H9 (cell line): ENCODE data around the gene ZNF714. TPM values are rescaled to one million over a fixed set of nuclear protein-coding genes. Genes with fewer than 3 reads are reported as not detected.

Experiments
- DNase-seq: peaks from one replicate; pipeline ENCODE4 v3.0.0-alpha.2; 2017
- H2AFZ ChIP-seq: one replicate; pipeline ENCODE4 v1.6.1; 2013; ENCODE audit warnings: mild to moderate bottlenecking, low read length, control low read depth, moderate library complexity
- H2AK5ac ChIP-seq: 2 replicates; pipeline ENCODE4 v1.6.1; 2013; ENCODE audit warnings: low read length, control low read depth, mixed read lengths; ENCODE audit not compliant: insufficient read length
- H2BK120ac ChIP-seq: one replicate; pipeline ENCODE4 v1.6.1; 2013; ENCODE audit warnings: low read depth, mild to moderate bottlenecking, low read length, control low read depth, inconsistent platforms; ENCODE audit not compliant: poor library complexity, severe bottlenecking
- H2BK12ac ChIP-seq: 2 replicates; pipeline ENCODE4 v1.6.1; 2013; ENCODE audit warnings: low read length, control low read depth, mixed read lengths, low read depth; ENCODE audit not compliant: insufficient read length
- H2BK15ac ChIP-seq: 2 replicates; pipeline ENCODE4 v1.6.1; 2013; ENCODE audit warnings: low read depth, low read length, control low read depth
- H2BK20ac ChIP-seq: one replicate; pipeline ENCODE4 v1.6.1; 2013; ENCODE audit warnings: low read depth, mild to moderate bottlenecking, low read length, control low read depth, inconsistent platforms; ENCODE audit not compliant: poor library complexity, severe bottlenecking
- H2BK5ac ChIP-seq: 2 replicates; pipeline ENCODE4 v1.6.1; 2013; ENCODE audit warnings: low read length, control low read depth, mixed read lengths; ENCODE audit not compliant: insufficient read length
- H3K14ac ChIP-seq: 2 replicates; pipeline ENCODE4 v1.6.1; 2013; ENCODE audit warnings: low read length, control low read depth; ENCODE audit not compliant: insufficient read depth
- H3K18ac ChIP-seq: 2 replicates; pipeline ENCODE4 v1.6.1; 2013; ENCODE audit warnings: low read depth, mild to moderate bottlenecking, mixed read lengths, low read length, control low read depth; ENCODE audit not compliant: insufficient read length
- H3K23ac ChIP-seq: 2 replicates; pipeline ENCODE4 v1.6.1; 2013; ENCODE audit warnings: low read length, control low read depth, mixed read lengths, low read depth; ENCODE audit not compliant: insufficient read length
- H3K23me2 ChIP-seq: 2 replicates; pipeline ENCODE4 v1.6.1; 2013; ENCODE audit warnings: low read depth, mild to moderate bottlenecking, mixed read lengths, low read length, control low read depth; ENCODE audit not compliant: insufficient read length, poor library complexity, severe bottlenecking
- H3K27ac ChIP-seq: 2 replicates; pipeline ENCODE4 v1.5.1; 2013; ENCODE audit warnings: low read length, control low read depth, mixed read lengths, low read depth; ENCODE audit not compliant: insufficient read length
- H3K27me3 ChIP-seq: 2 replicates; pipeline ENCODE4 v1.6.1; 2013; ENCODE audit warnings: low read length, control low read depth, inconsistent platforms; ENCODE audit not compliant: insufficient read depth
- H3K4ac ChIP-seq: 2 replicates; pipeline ENCODE4 v1.6.1; 2013; ENCODE audit warnings: low read depth, mild to moderate bottlenecking, control low read depth, inconsistent platforms, low read length, moderate library complexity
- H3K4me1 ChIP-seq: 2 replicates; pipeline ENCODE4 v1.6.1; 2013; ENCODE audit warnings: low read length, control low read depth, inconsistent platforms; ENCODE audit not compliant: insufficient read depth
- H3K4me2 ChIP-seq: 2 replicates; pipeline ENCODE4 v1.6.1; 2013; ENCODE audit warnings: low read length, control low read depth, mixed read lengths; ENCODE audit not compliant: insufficient read length, insufficient read depth
- H3K56ac ChIP-seq: 2 replicates; pipeline ENCODE4 v1.6.1; 2013; ENCODE audit warnings: low read depth, mild to moderate bottlenecking, mixed read lengths, low read length, control low read depth; ENCODE audit not compliant: insufficient read length
- H3K79me1 ChIP-seq: 2 replicates; pipeline ENCODE4 v1.6.1; 2013; ENCODE audit warnings: low read depth, mild to moderate bottlenecking, moderate library complexity, low read length, control low read depth, inconsistent platforms; ENCODE audit not compliant: insufficient read depth, poor library complexity, severe bottlenecking
- H3K79me2 ChIP-seq: 2 replicates; pipeline ENCODE4 v1.6.1; 2013; ENCODE audit warnings: low read length, control low read depth, inconsistent platforms; ENCODE audit not compliant: insufficient read depth
- H3K9ac ChIP-seq: 2 replicates; pipeline ENCODE4 v1.6.1; 2013; ENCODE audit warnings: low read length, control low read depth, mixed read lengths; ENCODE audit not compliant: insufficient read length; ENCODE audit errors: extremely low read depth
- H3K9me3 ChIP-seq: one replicate; pipeline ENCODE4 v1.6.1; 2013; ENCODE audit warnings: low read depth, low read length, inconsistent platforms; ENCODE audit not compliant: control insufficient read depth
- H3T11ph ChIP-seq: one replicate; pipeline ENCODE4 v1.6.1; 2013; ENCODE audit warnings: mild to moderate bottlenecking, low read length, control low read depth, inconsistent platforms
- H4K20me1 ChIP-seq: one replicate; pipeline ENCODE4 v1.6.1; 2013; ENCODE audit not compliant: control insufficient read depth, insufficient read length, insufficient read depth
- H4K5ac ChIP-seq: 2 replicates; pipeline ENCODE4 v1.6.1; 2013; ENCODE audit warnings: low read depth, mild to moderate bottlenecking, mixed read lengths, low read length, control low read depth; ENCODE audit not compliant: insufficient read length
- H4K8ac ChIP-seq: replicated peaks from 2 replicates; pipeline ENCODE4 v1.6.1; 2013; ENCODE audit warnings: low read length, control low read depth, mixed read lengths, low read depth; ENCODE audit not compliant: insufficient read length
- H4K91ac ChIP-seq: 2 replicates; pipeline ENCODE4 v1.6.1; 2013; ENCODE audit warnings: low read depth, mild to moderate bottlenecking, moderate library complexity, mixed read lengths, low read length, control low read depth; ENCODE audit not compliant: insufficient read length
- H3K27ac Mint-ChIP-seq, 3 experiments: 2 replicates in 2 of 3; 3 replicates in 1 of 3; pipeline ENCODE4 v1.8.0; 2020 to 2021; ENCODE audit warnings: mixed read lengths in 3 of 3, mild to moderate bottlenecking in 1 of 3, moderate library complexity in 1 of 3
- H3K27me3 Mint-ChIP-seq: 2 replicates; pipeline ENCODE4 v1.8.0; 2021; ENCODE audit warnings: low read depth, mild to moderate bottlenecking, moderate library complexity, mixed read lengths
- H3K36me3 Mint-ChIP-seq, 3 experiments: 2 replicates in 2 of 3; 3 replicates in 1 of 3; pipeline ENCODE4 v1.8.0; 2020 to 2021; ENCODE audit warnings: low read depth in 3 of 3, mixed read lengths in 3 of 3; ENCODE audit not compliant: insufficient read depth in 1 of 3
- H3K4me1 Mint-ChIP-seq, 2 experiments: 2 replicates each; pipeline ENCODE4 v1.8.0; 2020; ENCODE audit warnings: mixed read lengths in 2 of 2
- H3K4me3 Mint-ChIP-seq, 2 experiments: 2 replicates in 1 of 2; 3 replicates in 1 of 2; pipeline ENCODE4 v1.8.0; 2020 to 2021; ENCODE audit warnings: mild to moderate bottlenecking in 2 of 2, mixed read lengths in 2 of 2, moderate library complexity in 1 of 2
- H3K9me3 Mint-ChIP-seq, 2 experiments: 2 replicates in 1 of 2; 3 replicates in 1 of 2; pipeline ENCODE4 v1.8.0; 2020; ENCODE audit warnings: mild to moderate bottlenecking in 2 of 2, mixed read lengths in 2 of 2, moderate library complexity in 1 of 2
- WGBS: extraction: QIAGEN DNeasy Blood & Tissue Kit; methylation state at CpG from one replicate; pipeline ENCODE4 v1.1.7; 2013; ENCODE audit warnings: missing lambda C conversion rate, low lambda C conversion rate, mixed read lengths; ENCODE audit not compliant: insufficient read length; ENCODE audit errors: extremely low coverage; 5-methylcytosine and 5-hydroxymethylcytosine counted together
- total RNA-seq: library from RNA; stranded (reverse); gene quantifications from 2 replicates; pipeline ENCODE4 v1.2.1, GENCODE V29; 2021
- TF ChIP-seq, protein P1 (sequence below): fragments of 200-600 bp; sonication (generic); conservative IDR thresholded peaks from 3 replicates; pipeline ENCODE4 v1.8.0; 2021; ENCODE audit warnings: antibody characterized with exemption, mild to moderate bottlenecking

Gene ZNF714
- total RNA-seq, 1 experiment from 2014 or later, result 53.9 TPM

DNA sequence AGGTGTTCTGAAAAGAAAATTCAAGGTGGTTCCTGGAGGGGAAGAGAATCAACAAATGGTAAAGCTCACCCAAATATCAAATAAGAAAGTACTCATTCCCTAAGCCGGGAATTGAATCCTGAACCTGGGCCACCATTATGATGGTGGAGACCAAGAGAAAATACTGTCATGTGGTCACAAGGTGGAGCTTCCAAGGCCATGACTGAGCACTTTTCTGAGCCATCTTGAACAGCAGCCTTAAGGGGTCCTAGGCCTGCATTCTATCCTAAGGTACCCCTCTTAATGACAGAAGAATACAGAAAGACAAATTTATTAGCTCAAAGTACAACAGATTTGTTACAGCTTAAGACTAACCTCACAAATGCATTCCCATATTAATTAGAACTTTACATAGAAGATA is 69.5 kb downstream of the ZNF714 start:
- Histone ChIP-seq H2AFZ (no peak overlapping the region), H2BK120ac (no peak overlapping the region), H4K8ac (no peak overlapping the region), H3K14ac (no peak overlapping the region), H3K4me1 (no peaks in the 10 kb centered on the region), H4K5ac (no peak overlapping the region), H3K4me2 (no peak overlapping the region), H3K79me2 (peaks cover 8% of the 10 kb centered on the region; the same call in 1 of the 2 replicates), H3K9me3 (peaks cover 13% of the 10 kb centered on the region), H2BK5ac (no peak overlapping the region), H3K27ac (no peak overlapping the region), H2AK5ac (no peak overlapping the region), H3K4ac (no peak overlapping the region), H2BK20ac (no peak overlapping the region), H3K79me1 (peaks cover 2% of the 10 kb centered on the region), H2BK15ac (no peak overlapping the region), H3K9ac (no peak overlapping the region), H3K18ac (no peak overlapping the region), H3K23me2 (no peaks in the 10 kb centered on the region), H2BK12ac (no peak overlapping the region), H3T11ph (no peak overlapping the region), H3K27me3 (no peaks in the 10 kb centered on the region), H3K23ac (no peak overlapping the region), H4K20me1 (no peaks in the 10 kb centered on the region), H3K56ac (no peak overlapping the region), H4K91ac (no peak overlapping the region)
- TF ChIP-seq, protein P1, sequence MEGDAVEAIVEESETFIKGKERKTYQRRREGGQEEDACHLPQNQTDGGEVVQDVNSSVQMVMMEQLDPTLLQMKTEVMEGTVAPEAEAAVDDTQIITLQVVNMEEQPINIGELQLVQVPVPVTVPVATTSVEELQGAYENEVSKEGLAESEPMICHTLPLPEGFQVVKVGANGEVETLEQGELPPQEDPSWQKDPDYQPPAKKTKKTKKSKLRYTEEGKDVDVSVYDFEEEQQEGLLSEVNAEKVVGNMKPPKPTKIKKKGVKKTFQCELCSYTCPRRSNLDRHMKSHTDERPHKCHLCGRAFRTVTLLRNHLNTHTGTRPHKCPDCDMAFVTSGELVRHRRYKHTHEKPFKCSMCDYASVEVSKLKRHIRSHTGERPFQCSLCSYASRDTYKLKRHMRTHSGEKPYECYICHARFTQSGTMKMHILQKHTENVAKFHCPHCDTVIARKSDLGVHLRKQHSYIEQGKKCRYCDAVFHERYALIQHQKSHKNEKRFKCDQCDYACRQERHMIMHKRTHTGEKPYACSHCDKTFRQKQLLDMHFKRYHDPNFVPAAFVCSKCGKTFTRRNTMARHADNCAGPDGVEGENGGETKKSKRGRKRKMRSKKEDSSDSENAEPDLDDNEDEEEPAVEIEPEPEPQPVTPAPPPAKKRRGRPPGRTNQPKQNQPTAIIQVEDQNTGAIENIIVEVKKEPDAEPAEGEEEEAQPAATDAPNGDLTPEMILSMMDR, result no peak
- DNase-seq, result no peak
- Mint-ChIP-seq H3K36me3 (peaks cover 90 to 92% (median 90%) of the 10 kb centered on the region in 3 experiments), H3K27me3 (no peaks in the 10 kb centered on the region), H3K4me1 (peaks cover 17% of the 10 kb centered on the region in 2 experiments), H3K27ac (no peak overlapping the region), H3K9me3 (peaks cover 30 to 43% of the 10 kb centered on the region in 2 experiments; a peak in 4 of 5 replicates), H3K4me3 (no peak overlapping the region)
- no CpG with 5 or more reads among the region's 1 CpG for WGBS
